Measurements from ENCODE around the gene ZSCAN2. TPM values are rescaled to one million over a fixed set of nuclear protein-coding genes. Genes with fewer than 3 reads are reported as not detected.

ZSCAN2 gene
- total RNA-seq, 1 experiment from 2014 or later, result 9.7 TPM

GRCh38 chr15:84624359-84624758 lies 23.6 kb downstream of the ZSCAN2 start:
- peaks cover 24% of the 10 kb centered on the region for H3K36me3 ChIP-seq (ENCODE audit: low read depth)
- intact Hi-C loops (cut with micrococcal nuclease; ENCODE audit: unreplicated experiment), result no loop called here
- ChIA-PET POLR2A (ENCODE audit: unreplicated experiment) (interaction anchor here (0.6 kb wide), 1 partner anchor 9 kb away, joined by 4 read pairs; no protein-coding TSS in a partner anchor), CTCF (interaction anchor here (0.5 kb wide), 1 partner anchor 357 kb away, joined by 6 read pairs; no protein-coding TSS in a partner anchor)
- no peaks in the 10 kb centered on the region for H3F3A ChIP-seq (ENCODE audit: insufficient read depth, low read depth)
- TF ChIP-seq EZH2 (IDR thresholded peaks at IDR 0.05; ENCODE audit: low read depth) (no peak), CTCF (conservative IDR thresholded peaks at IDR 0.05) (no peak)
- no peaks in the 10 kb centered on the region for H3K4me1 ChIP-seq (replicated peaks; ENCODE audit: insufficient read depth)
- no peak overlapping the region for H3K4me3 ChIP-seq
- BruUV-seq (replicated peaks), result no TSS peak
- H3K27ac ChIP-seq, result no peak overlapping the region
- no peak for DNase-seq
- no peak overlapping the region for H3K4me2 ChIP-seq
- H4K20me1 ChIP-seq (ENCODE audit: insufficient read depth), result no peaks in the 10 kb centered on the region
- peaks cover 28% of the 10 kb centered on the region for H3K9me3 ChIP-seq (ENCODE audit: insufficient read depth, low read depth)
- no peaks in the 10 kb centered on the region for H3K27me3 ChIP-seq (ENCODE audit: insufficient read depth, low read depth)
- H3K9me2 ChIP-seq (ENCODE audit: insufficient read depth), result no peaks in the 10 kb centered on the region
- H2AFZ ChIP-seq, result no peak overlapping the region
- H3K79me2 ChIP-seq (ENCODE audit: low read depth), result no peaks in the 10 kb centered on the region

- Histone ChIP-seq H3K27ac (no peak overlapping the region), H2AFZ (no peak overlapping the region), H4K20me1 (ENCODE audit: insufficient read depth) (no peaks in the 10 kb centered on the region), H3K9me3 (ENCODE audit: insufficient read depth, low read depth) (peaks cover 26% of the 10 kb centered on the region), H3K4me3 (no peak overlapping the region), H3K4me1 (replicated peaks; ENCODE audit: insufficient read depth) (peaks cover under 1% of the 10 kb centered on the region; the same call in 1 of the 2 replicates), H3K9me2 (ENCODE audit: insufficient read depth) (no peaks in the 10 kb centered on the region), H3K79me2 (ENCODE audit: low read depth) (no peaks in the 10 kb centered on the region), H3F3A (ENCODE audit: insufficient read depth, low read depth) (no peaks in the 10 kb centered on the region; the same call in 1 of the 2 replicates), H3K36me3 (ENCODE audit: low read depth) (peaks cover 23% of the 10 kb centered on the region), H3K4me2 (no peak overlapping the region), H3K27me3 (ENCODE audit: insufficient read depth, low read depth) (no peaks in the 10 kb centered on the region)
- ChIA-PET POLR2A (ENCODE audit: unreplicated experiment) (no interaction called here), CTCF (interaction anchor here (0.5 kb wide), 1 partner anchor 356 kb away, joined by 6 read pairs; no protein-coding TSS in a partner anchor)
- TF ChIP-seq CTCF (conservative IDR thresholded peaks at IDR 0.05), result no peak
- no peak for TF ChIP-seq EZH2 (IDR thresholded peaks at IDR 0.05; ENCODE audit: low read depth)
- intact Hi-C loops (cut with micrococcal nuclease; ENCODE audit: unreplicated experiment), result no loop called here
- DNase-seq, result no peak
- no TSS peak for BruUV-seq (replicated peaks)
Measured at GRCh38 chr15:84625123-84625522, 24.3 kb downstream of the ZSCAN2 start.

- TF ChIP-seq EZH2 (IDR thresholded peaks at IDR 0.05; ENCODE audit: low read depth) (no peak), CTCF (conservative IDR thresholded peaks at IDR 0.05) (no peak)
- peaks cover 13% of the 10 kb centered on the region for H3K79me2 ChIP-seq (ENCODE audit: low read depth)
- peaks cover 9% of the 10 kb centered on the region; the same call in 1 of the 2 replicates for H3F3A ChIP-seq (ENCODE audit: insufficient read depth, low read depth)
- H3K27me3 ChIP-seq (ENCODE audit: insufficient read depth, low read depth), result no peaks in the 10 kb centered on the region
- no peaks in the 10 kb centered on the region for H3K9me2 ChIP-seq (ENCODE audit: insufficient read depth)
- H3K4me1 ChIP-seq (replicated peaks; ENCODE audit: insufficient read depth), result peaks cover 20% of the 10 kb centered on the region
- H3K9me3 ChIP-seq (ENCODE audit: insufficient read depth, low read depth), result no peaks in the 10 kb centered on the region
- DNase-seq, result no peak
- no peak overlapping the region for H2AFZ ChIP-seq
- no peak overlapping the region for H3K27ac ChIP-seq
- no peak overlapping the region for H3K4me3 ChIP-seq
- no peaks in the 10 kb centered on the region for H4K20me1 ChIP-seq (ENCODE audit: insufficient read depth)
- CTCF ChIA-PET, result no interaction called here
- intact Hi-C loops (cut with micrococcal nuclease; ENCODE audit: unreplicated experiment), result no loop called here
- H3K36me3 ChIP-seq (ENCODE audit: low read depth), result no peaks in the 10 kb centered on the region
- POLR2A ChIA-PET (ENCODE audit: unreplicated experiment), result no interaction called here
- no TSS peak for BruUV-seq (replicated peaks)
- no peak overlapping the region for H3K4me2 ChIP-seq
Measured at GRCh38 chr15:84629033-84629432, 28.2 kb downstream of the ZSCAN2 start.
